H1 (cell line): ENCODE measurements around the gene AGPAT4. TPM values are rescaled to one million over a fixed set of nuclear protein-coding genes. Genes with fewer than 3 reads are reported as not detected.
A peak's percentile ranks its signal among the peaks of the same experiment; 100 is the strongest.

Experiments
- CTCF ChIA-PET: fragments of 300-600 bp; sonication (Branson Sonifier 250); formaldehyde crosslinking; loops from one replicate; lab custom pipeline; 2021; ENCODE audit not compliant: partially characterized antibody; lab: Charles Lee
- POLR2A ChIA-PET: fragments of 300-600 bp; sonication (Branson Sonifier 250); formaldehyde crosslinking; loops from one replicate; lab custom pipeline; 2021; ENCODE audit warnings: inconsistent platforms; ENCODE audit not compliant: partially characterized antibody; lab: Charles Lee
- DNase-seq, 2 experiments: peaks; one replicate each; pipeline versions ENCODE4 v3.0.0 to v3.0.0-alpha.2; 2010 to 2022; ENCODE audit warnings: low spot score in 2 of 2, low read depth in 1 of 2, mixed read lengths in 1 of 2
- FAIRE-seq: peaks from 2 replicates; lab custom pipeline; 2011; peaks lifted over from hg19 to GRCh38; lab: Jason Lieb, UNC
- H2AFZ ChIP-seq: 2 replicates; pipeline ENCODE4 v1.8.1; 2012; ENCODE audit warnings: low read length, inconsistent platforms
- H2AK5ac ChIP-seq: 2 replicates; pipeline ENCODE4 v1.6.1; 2013; ENCODE audit warnings: low read depth, low read length
- H2BK120ac ChIP-seq: replicated peaks from 2 replicates; pipeline ENCODE3; 2013; ENCODE audit warnings: low read depth, low read length, inconsistent platforms
- H2BK12ac ChIP-seq: 2 replicates; pipeline ENCODE4 v1.6.1; 2013; ENCODE audit warnings: low read depth, low read length
- H2BK15ac ChIP-seq: 2 replicates; pipeline ENCODE4 v1.6.1; 2013; ENCODE audit warnings: low read length
- H2BK20ac ChIP-seq: 2 replicates; pipeline ENCODE4 v1.6.1; 2013; ENCODE audit warnings: low read length
- H2BK5ac ChIP-seq: 2 replicates; pipeline ENCODE4 v1.6.1; 2013; ENCODE audit warnings: low read depth, low read length
- H3K14ac ChIP-seq: 2 replicates; pipeline ENCODE4 v1.6.1; 2013; ENCODE audit warnings: inconsistent platforms; ENCODE audit not compliant: insufficient read length
- H3K18ac ChIP-seq: 2 replicates; pipeline ENCODE4 v1.6.1; 2013; ENCODE audit warnings: low read length; ENCODE audit errors: extremely low read depth
- H3K23ac ChIP-seq: 2 replicates; pipeline ENCODE4 v1.6.1; 2013; ENCODE audit warnings: inconsistent platforms; ENCODE audit not compliant: insufficient read length
- H3K23me2 ChIP-seq: 2 replicates; pipeline ENCODE4 v1.6.1; 2013; ENCODE audit warnings: low read depth, low read length
- H3K27ac ChIP-seq: 2 replicates; pipeline ENCODE4 v1.6.1; 2011; ENCODE audit warnings: low read depth, low read length, inconsistent platforms
- H3K27me3 ChIP-seq, 4 experiments: replicated peaks in 1 of 4; 1 replicate in 1 of 4; 2 replicates in 3 of 4; pipeline versions ENCODE4 v1.6.1 to v1.8.1; 2011 to 2013; ENCODE audit warnings: low read length in 3 of 4, mild to moderate bottlenecking in 3 of 4, inconsistent platforms in 2 of 4, mixed read lengths in 2 of 4, moderate library complexity in 1 of 4; ENCODE audit not compliant: control insufficient read depth in 3 of 4, insufficient read depth in 3 of 4; ENCODE audit errors: extremely low read depth in 1 of 4
- H3K36me3 ChIP-seq, 4 experiments: 2 replicates each; pipeline versions ENCODE4 v1.6.1 to v1.8.1; 2011 to 2013; ENCODE audit warnings: mild to moderate bottlenecking in 4 of 4, low read length in 3 of 4, moderate library complexity in 2 of 4, control low read depth in 1 of 4, inconsistent platforms in 1 of 4; ENCODE audit not compliant: insufficient read depth in 4 of 4, control insufficient read depth in 2 of 4
- H3K4ac ChIP-seq: replicated peaks from 2 replicates; pipeline ENCODE3; 2013; ENCODE audit warnings: low read length, low read depth, mixed read lengths, inconsistent platforms; ENCODE audit not compliant: insufficient read length
- H3K4me1 ChIP-seq, 4 experiments: replicated peaks in 1 of 4; 1 replicate in 1 of 4; 2 replicates in 3 of 4; pipeline versions ENCODE4 v1.6.1 to v1.8.1; 2011 to 2013; ENCODE audit warnings: low read length in 3 of 4, inconsistent platforms in 2 of 4, mixed read lengths in 1 of 4; ENCODE audit not compliant: insufficient read depth in 4 of 4, control insufficient read depth in 3 of 4
- H3K4me2 ChIP-seq, 2 experiments: 2 replicates each; pipeline versions ENCODE4 v1.6.1 to v1.8.1; 2011 to 2013; ENCODE audit warnings: low read depth in 2 of 2, low read length in 2 of 2, control low read depth in 1 of 2, inconsistent platforms in 1 of 2, mild to moderate bottlenecking in 1 of 2; ENCODE audit not compliant: insufficient read depth in 1 of 2
- H3K4me3 ChIP-seq, 4 experiments: fragments of 200-600, 300-600 bp in 1 of 4; sonication (generic), shearing (Covaris generic), sonication (Bioruptor Twin) in 1 of 4; 2 replicates each; pipeline versions ENCODE4 v1.5.1 to v1.8.1; 2011 to 2016; ENCODE audit warnings: low read length in 4 of 4, low read depth in 3 of 4, control low read depth in 2 of 4, inconsistent platforms in 2 of 4, mild to moderate bottlenecking in 2 of 4, mixed read lengths in 1 of 4, moderate library complexity in 1 of 4; ENCODE audit not compliant: insufficient read depth in 2 of 4; ENCODE audit errors: extremely low read depth in 1 of 4
- H3K56ac ChIP-seq: replicated peaks from 2 replicates; pipeline ENCODE3; 2013; ENCODE audit warnings: low read depth, mild to moderate bottlenecking, mixed read lengths, low read length, inconsistent platforms; ENCODE audit not compliant: insufficient read length
- H3K79me1 ChIP-seq: 2 replicates; pipeline ENCODE4 v1.6.1; 2013; ENCODE audit warnings: low read depth, low read length, control low read depth
- H3K79me2 ChIP-seq, 2 experiments: 2 replicates each; pipeline versions ENCODE4 v1.6.1 to v1.8.1; 2012 to 2013; ENCODE audit warnings: low read length in 2 of 2, mild to moderate bottlenecking in 2 of 2, inconsistent platforms in 1 of 2; ENCODE audit not compliant: insufficient read depth in 2 of 2, control insufficient read depth in 1 of 2
- H3K9ac ChIP-seq, 4 experiments: replicated peaks in 1 of 4; 1 replicate in 1 of 4; 2 replicates in 3 of 4; pipeline versions ENCODE4 v1.6.1 to v1.8.1; 2011 to 2013; ENCODE audit warnings: low read depth in 3 of 4, low read length in 3 of 4, control low read depth in 2 of 4, mild to moderate bottlenecking in 2 of 4, moderate library complexity in 2 of 4, inconsistent platforms in 1 of 4; ENCODE audit errors: extremely low read depth in 1 of 4
- H3K9me3 ChIP-seq, 2 experiments: 2 replicates each; pipeline versions ENCODE4 v1.6.1 to v1.8.1; 2012 to 2013; ENCODE audit warnings: mild to moderate bottlenecking in 2 of 2, moderate library complexity in 2 of 2, control low read depth in 1 of 2, inconsistent platforms in 1 of 2, low read depth in 1 of 2, low read length in 1 of 2, mixed read lengths in 1 of 2; ENCODE audit not compliant: insufficient read depth in 2 of 2
- H4K20me1 ChIP-seq, 2 experiments: replicated peaks in 1 of 2; 2 replicates each; pipeline versions ENCODE3 to v1.8.1; 2011 to 2013; ENCODE audit warnings: inconsistent platforms in 2 of 2, low read length in 2 of 2, mild to moderate bottlenecking in 1 of 2; ENCODE audit not compliant: insufficient read depth in 2 of 2, control insufficient read depth in 1 of 2
- H4K5ac ChIP-seq: 2 replicates; pipeline ENCODE4 v1.6.1; 2013; ENCODE audit warnings: low read length, low read depth, mixed read lengths, inconsistent platforms; ENCODE audit not compliant: insufficient read length
- H4K8ac ChIP-seq: 2 replicates; pipeline ENCODE4 v1.8.0; 2013; ENCODE audit warnings: mild to moderate bottlenecking, moderate library complexity, low read length, inconsistent platforms; ENCODE audit not compliant: insufficient read depth; ENCODE audit errors: extremely low read depth
- H4K91ac ChIP-seq: replicated peaks from 2 replicates; pipeline ENCODE3; 2013; ENCODE audit warnings: low read length, mixed read lengths, inconsistent platforms; ENCODE audit not compliant: insufficient read length
- ATF2 ChIP-seq: IDR thresholded peaks from 2 replicates; pipeline ENCODE4 v1.6.1; 2012; ENCODE audit warnings: low read length, inconsistent platforms
- BCL11A ChIP-seq, 2 experiments: IDR thresholded peaks; one replicate each; pipeline ENCODE4 v1.6.1; 2011; ENCODE audit warnings: low read depth in 2 of 2, low read length in 2 of 2, mild to moderate bottlenecking in 2 of 2
- HDAC6 ChIP-seq: IDR thresholded peaks from one replicate; pipeline ENCODE4 v1.7.1; 2012; ENCODE audit warnings: low read depth, mild to moderate bottlenecking, inconsistent platforms, low read length, moderate library complexity
- JUN ChIP-seq: IDR thresholded peaks from 2 replicates; pipeline ENCODE4 v1.6.1; 2011; ENCODE audit warnings: low read depth, mild to moderate bottlenecking, improper control_type of control experiment, low read length
- JUND ChIP-seq: IDR thresholded peaks from 2 replicates; pipeline ENCODE4 v1.6.1; 2011; ENCODE audit warnings: mild to moderate bottlenecking, improper control_type of control experiment, low read length
- KDM1A ChIP-seq: fragments of 200-600, 300-600 bp; sonication (generic); IDR thresholded peaks from 2 replicates; pipeline ENCODE4 v1.7.1; 2016; ENCODE audit warnings: mild to moderate bottlenecking, low read length, borderline replicate concordance
- RFX5 ChIP-seq: IDR thresholded peaks from 2 replicates; pipeline ENCODE4 v1.6.1; 2011; ENCODE audit warnings: low read depth, low read length, improper control_type of control experiment, borderline replicate concordance
- RNF2 ChIP-seq: fragments of 200-900, 300-1000 bp; sonication (generic); IDR thresholded peaks from 2 replicates; pipeline ENCODE4 v1.7.1; 2016; ENCODE audit warnings: borderline replicate concordance, low read depth, mild to moderate bottlenecking, antibody characterized with exemption, low read length; ENCODE audit not compliant: poor library complexity, severe bottlenecking; ENCODE audit errors: missing control alignments
- SIRT6 ChIP-seq: IDR thresholded peaks from one replicate; pipeline ENCODE4 v1.7.1; 2012; ENCODE audit warnings: low read length, inconsistent platforms
- SP2 ChIP-seq: IDR thresholded peaks from 2 replicates; pipeline ENCODE4 v1.6.1; 2012; ENCODE audit warnings: mild to moderate bottlenecking, low read length, inconsistent platforms
- WGBS, 2 experiments: shearing (Covaris generic) in 1 of 2; methylation state at CpG; one replicate each; pipeline versions ENCODE4 v1.1.6 to v1.1.7; 2013 to 2015; ENCODE audit warnings: low lambda C conversion rate in 2 of 2, mixed read lengths in 2 of 2, inconsistent platforms in 1 of 2, low coverage in 1 of 2, missing lambda C conversion rate in 1 of 2; ENCODE audit not compliant: insufficient replicate concordance in 2 of 2, insufficient coverage in 1 of 2, insufficient read length in 1 of 2; ENCODE audit errors: extremely low coverage in 1 of 2, missing lambda C conversion rate in 1 of 2; 5-methylcytosine and 5-hydroxymethylcytosine counted together
- polyA plus RNA-seq, 7 experiments: library from polyadenylated mRNA; depleted of rRNA in 3 of 7; stranded (reverse) in 5 of 7; unstranded in 2 of 7; fragments of >200 nt in 5 of 7; fragments of 200-250 nt in 2 of 7; gene quantifications; 1 replicate in 5 of 7; 2 replicates in 1 of 7; 4 replicates in 1 of 7; pipeline versions ENCODE4 v1.2.1 to v1.2.3, GENCODE V29; 2011 to 2013; ENCODE audit warnings: missing spikeins in 2 of 7, mixed read lengths in 2 of 7
- total RNA-seq: library from RNA; stranded (reverse); fragmentation: NEBNext Ultra II Directional; extraction: Animal tissue kit (Norgen Biotek cat#: 25700); gene quantifications from 2 replicates; pipeline ENCODE4 v1.2.1, GENCODE V29; 2021

Gene AGPAT4
- total and polyA plus RNA-seq, 2 of the 8 experiments (the other 6 are each of a cell fraction or from before 2014, with no cell fraction given), result 13.5 to 23.8 TPM

- H3K9me3 ChIP-seq, result no peaks in the 10 kb centered on the region
- H3K27ac ChIP-seq, result no peak overlapping the region
- H4K91ac ChIP-seq, result no peak overlapping the region
- H3K79me1 ChIP-seq, result peaks cover 9% of the 10 kb centered on the region
- CTCF ChIA-PET, result interaction anchor here (0.6 to 1.6 kb wide), 5 partner anchors 13 to 119 kb away, joined by 3 to 4 read pairs (median 3); no protein-coding TSS in a partner anchor
- H2BK12ac ChIP-seq, result no peak overlapping the region
- no peak overlapping the region for H3K9ac ChIP-seq
- H3K23me2 ChIP-seq, result no peaks in the 10 kb centered on the region
- H4K8ac ChIP-seq, result no peak overlapping the region
- no peak overlapping the region for H3K56ac ChIP-seq
- no peak overlapping the region for H3K4ac ChIP-seq
- no peak overlapping the region for H2AK5ac ChIP-seq
- H3K18ac ChIP-seq, result no peak overlapping the region
- no peak overlapping the region for H3K4me2 ChIP-seq
- no peak overlapping the region for H2BK20ac ChIP-seq
- H3K79me2 ChIP-seq, result peaks cover 0 to 69% of the 10 kb centered on the region in 2 experiments; a peak in 2 of 4 replicates
- H3K27me3 ChIP-seq, result no peaks in the 10 kb centered on the region
- peaks cover 0 to 9% (median 2%) of the 10 kb centered on the region in 4 experiments; a peak in 3 of 8 replicates for H3K36me3 ChIP-seq
- POLR2A ChIA-PET, result no interaction called here
- H4K20me1 ChIP-seq, result peaks cover 0 to 3% of the 10 kb centered on the region in 2 experiments
- no peak overlapping the region for H3K4me3 ChIP-seq
- no peak overlapping the region for H2BK120ac ChIP-seq
- FAIRE-seq (no peak), DNase-seq (peak in 1 of 2 experiments; percentile 35)
- H3K23ac ChIP-seq, result no peak overlapping the region
- H2BK15ac ChIP-seq, result no peak overlapping the region
- H3K14ac ChIP-seq, result no peak overlapping the region
- no peak overlapping the region for H2BK5ac ChIP-seq
- H2AFZ ChIP-seq, result no peak overlapping the region
- H3K4me1 ChIP-seq, result peaks cover 2 to 11% (median 5%) of the 10 kb centered on the region in 4 experiments
- no peak overlapping the region for H4K5ac ChIP-seq
- WGBS, 2 experiments, result 85% methylated on average over 15 of the region's 15 CpGs; no CpG with 5 or more reads in 1 of the 2 experiments
- TF ChIP-seq KDM1A, result no peak
- TF ChIP-seq RNF2, result no peak
- no peak for TF ChIP-seq SIRT6
- TF ChIP-seq JUN, result no peak
- no peak for TF ChIP-seq RFX5
- no peak for TF ChIP-seq ATF2
- no peak for TF ChIP-seq HDAC6
- no peak for TF ChIP-seq JUND
- no peak for TF ChIP-seq SP2
- no peak for TF ChIP-seq BCL11A (IDR thresholded peaks at IDR 0.05; ENCODE audit: low read depth in 2 of 2, low read length in 2 of 2)
Observed at GRCh38 chr6:161235776-161236633, 37.9 kb downstream of the AGPAT4 start.
